Stimulated activated CD8-positive, alpha-beta memory T cell treated with anti-CD3 and anti-CD28 coated beads, Interleukin-7, amount 100 ng/mL, for 24 hours (primary cell): ENCODE measurements around the gene VDAC1.

ENCODE experiments used
- DNase-seq: peaks from one replicate; pipeline ENCODE4 v3.0.0-alpha.2; 2020; ENCODE audit warnings: low read depth

Gene VDAC1

GRCh38 chr5:134024811-134025210 lies 20.0 kb upstream of the VDAC1 start:
- no peak for DNase-seq

GRCh38 chr5:134022333-134022732 lies 17.6 kb upstream of the VDAC1 start:
- DNase-seq: no peak

GRCh38 chr5:134020188-134020587 lies 15.4 kb upstream of the VDAC1 start:
- DNase-seq: no peak

- DNase-seq: no peak
Measured at GRCh38 chr5:134019636-134020035, 14.9 kb upstream of the VDAC1 start.

GRCh38 chr5:134018986-134019316 lies 14.2 kb upstream of the VDAC1 start:
- DNase-seq: no peak

- no peak for DNase-seq
Measured at GRCh38 chr5:134018154-134018985, 13.6 kb upstream of the VDAC1 start.

GRCh38 chr5:134008266-134008749 lies 3.5 kb upstream of the VDAC1 start:
- no peak for DNase-seq

GRCh38 chr5:134007581-134008265 lies 2.9 kb upstream of the VDAC1 start:
- DNase-seq: no peak

- DNase-seq: no peak
Measured at GRCh38 chr5:134006115-134006514, 1.3 kb upstream of the VDAC1 start.

GRCh38 chr5:134005417-134006061 lies 764 bp upstream of the VDAC1 start:
- DNase-seq: no peak

GRCh38 chr5:134003817-134004625 lies 754 bp downstream of the VDAC1 start:
- peak; percentile 16 for DNase-seq

GRCh38 chr5:134003064-134003816 lies 1.5 kb downstream of the VDAC1 start:
- DNase-seq: no peak

GRCh38 chr5:134001938-134002731 lies 2.6 kb downstream of the VDAC1 start:
- no peak for DNase-seq

- DNase-seq: no peak
Measured at GRCh38 chr5:134000696-134001453, 3.9 kb downstream of the VDAC1 start.

- DNase-seq: no peak
Measured at GRCh38 chr5:134000091-134000511, 4.7 kb downstream of the VDAC1 start.

GRCh38 chr5:133998807-133999206 lies 6.0 kb downstream of the VDAC1 start:
- DNase-seq: no peak

- DNase-seq: no peak
Measured at GRCh38 chr5:133998042-133998441, 6.7 kb downstream of the VDAC1 start.

- no peak for DNase-seq
Measured at GRCh38 chr5:133996683-133997252, 8.0 kb downstream of the VDAC1 start.

GRCh38 chr5:133995883-133996563 lies 8.8 kb downstream of the VDAC1 start:
- DNase-seq: no peak
